AG09309 (cell line): ENCODE measurements around the gene STIM2.

ENCODE experiments used
- DNase-seq: peaks from one replicate; pipeline ENCODE4 v3.0.0-alpha.2; 2010; ENCODE audit warnings: low read depth
- H3K4me3 ChIP-seq: 2 replicates; pipeline ENCODE4 v1.5.1; 2011; ENCODE audit warnings: mild to moderate bottlenecking, low read depth, low read length, moderate library complexity; ENCODE audit not compliant: control insufficient read depth
- TF ChIP-seq, protein P1 (sequence below): IDR thresholded peaks from 2 replicates; pipeline ENCODE4 v1.5.1; 2011; ENCODE audit warnings: mild to moderate bottlenecking, low read depth, low read length, inconsistent platforms; ENCODE audit not compliant: insufficient read depth, control insufficient read depth; ENCODE audit errors: missing control alignments

STIM2 gene

DNA sequence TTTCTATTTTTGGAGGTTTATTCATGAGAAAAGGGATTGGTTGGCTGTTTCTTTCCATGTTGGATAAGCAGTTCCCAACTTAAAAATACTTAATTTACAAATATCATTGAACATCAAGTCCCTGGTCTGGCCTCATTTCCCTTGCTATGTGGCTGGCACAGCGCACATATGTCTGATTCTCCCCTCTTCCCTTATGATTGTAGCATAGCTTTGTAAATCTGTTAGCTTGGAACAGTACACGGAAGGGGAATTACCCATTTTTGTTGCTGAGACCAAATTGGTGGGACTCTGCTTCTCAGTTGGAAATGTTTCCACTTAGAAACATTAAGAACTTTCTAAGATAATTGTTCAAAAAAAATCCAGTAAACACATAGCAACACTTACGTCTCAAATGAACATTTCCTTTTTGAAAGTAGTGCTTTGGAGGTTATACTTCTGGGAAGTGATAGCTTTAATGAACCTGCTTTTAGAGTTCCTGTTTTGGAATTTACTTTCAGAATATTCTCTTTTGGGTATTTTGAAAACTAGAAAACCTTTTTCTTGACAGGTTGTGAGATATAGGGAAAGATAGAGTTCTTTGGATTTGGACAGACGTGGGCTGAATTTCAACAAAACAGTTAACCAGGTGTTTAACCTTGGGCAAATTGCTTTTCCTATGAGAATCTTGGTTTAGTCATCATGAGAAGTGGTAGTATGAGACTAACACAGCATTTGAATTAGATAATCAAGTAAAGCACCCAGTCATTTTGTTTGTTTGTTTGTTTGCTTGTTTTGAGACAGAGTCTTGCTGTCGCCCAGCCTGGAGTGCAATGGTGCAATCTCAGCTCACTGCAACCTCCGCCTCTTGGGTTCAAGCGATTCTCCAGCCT lies 47.3 kb downstream of the STIM2 start:
- no peak for DNase-seq
- no peak overlapping the region for H3K4me3 ChIP-seq
- TF ChIP-seq, protein P1, sequence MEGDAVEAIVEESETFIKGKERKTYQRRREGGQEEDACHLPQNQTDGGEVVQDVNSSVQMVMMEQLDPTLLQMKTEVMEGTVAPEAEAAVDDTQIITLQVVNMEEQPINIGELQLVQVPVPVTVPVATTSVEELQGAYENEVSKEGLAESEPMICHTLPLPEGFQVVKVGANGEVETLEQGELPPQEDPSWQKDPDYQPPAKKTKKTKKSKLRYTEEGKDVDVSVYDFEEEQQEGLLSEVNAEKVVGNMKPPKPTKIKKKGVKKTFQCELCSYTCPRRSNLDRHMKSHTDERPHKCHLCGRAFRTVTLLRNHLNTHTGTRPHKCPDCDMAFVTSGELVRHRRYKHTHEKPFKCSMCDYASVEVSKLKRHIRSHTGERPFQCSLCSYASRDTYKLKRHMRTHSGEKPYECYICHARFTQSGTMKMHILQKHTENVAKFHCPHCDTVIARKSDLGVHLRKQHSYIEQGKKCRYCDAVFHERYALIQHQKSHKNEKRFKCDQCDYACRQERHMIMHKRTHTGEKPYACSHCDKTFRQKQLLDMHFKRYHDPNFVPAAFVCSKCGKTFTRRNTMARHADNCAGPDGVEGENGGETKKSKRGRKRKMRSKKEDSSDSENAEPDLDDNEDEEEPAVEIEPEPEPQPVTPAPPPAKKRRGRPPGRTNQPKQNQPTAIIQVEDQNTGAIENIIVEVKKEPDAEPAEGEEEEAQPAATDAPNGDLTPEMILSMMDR = no peak

DNA sequence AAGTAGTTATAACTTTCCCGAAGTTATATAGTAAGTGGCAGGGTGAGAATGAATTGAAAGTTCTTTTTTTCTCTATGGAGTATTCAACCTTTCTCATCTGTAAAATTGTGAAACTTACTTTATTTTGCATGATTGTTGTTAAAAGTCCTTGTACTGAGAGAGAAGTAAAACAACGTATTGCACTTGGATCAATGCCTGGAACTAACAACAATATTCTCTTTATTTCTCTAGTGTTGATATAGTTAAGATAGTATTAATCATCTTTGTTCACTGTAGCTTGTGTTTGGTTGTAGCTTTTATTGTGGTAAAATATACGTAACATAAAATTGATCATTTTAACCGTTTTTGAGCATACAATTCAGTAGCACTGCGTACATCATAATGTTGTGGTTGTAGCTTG lies 48.7 kb downstream of the STIM2 start:
- DNase-seq = no peak
- H3K4me3 ChIP-seq = no peak overlapping the region
- TF ChIP-seq, protein P1 = no peak

DNA sequence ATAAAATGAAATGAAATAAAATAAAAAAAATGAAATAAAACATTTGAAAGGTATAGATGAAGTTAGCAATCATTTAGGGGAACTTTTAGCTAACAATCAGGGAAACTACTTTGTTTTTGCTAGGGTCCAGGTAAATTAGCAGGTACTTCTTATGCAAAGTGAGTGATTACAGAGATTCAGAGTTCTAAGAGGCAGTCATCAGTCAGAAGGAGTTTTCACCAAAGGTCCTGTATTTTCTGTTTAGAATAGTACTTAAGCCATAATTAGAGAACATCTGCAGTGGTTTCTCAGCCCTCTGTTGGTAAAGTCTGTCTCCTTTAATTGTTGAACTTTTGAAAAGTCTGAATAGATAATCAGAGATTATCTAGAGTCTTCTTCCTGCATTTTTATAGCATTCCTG lies 50.6 kb downstream of the STIM2 start:
- TF ChIP-seq, protein P1 = no peak
- DNase-seq = no peak
- no peak overlapping the region for H3K4me3 ChIP-seq

DNA sequence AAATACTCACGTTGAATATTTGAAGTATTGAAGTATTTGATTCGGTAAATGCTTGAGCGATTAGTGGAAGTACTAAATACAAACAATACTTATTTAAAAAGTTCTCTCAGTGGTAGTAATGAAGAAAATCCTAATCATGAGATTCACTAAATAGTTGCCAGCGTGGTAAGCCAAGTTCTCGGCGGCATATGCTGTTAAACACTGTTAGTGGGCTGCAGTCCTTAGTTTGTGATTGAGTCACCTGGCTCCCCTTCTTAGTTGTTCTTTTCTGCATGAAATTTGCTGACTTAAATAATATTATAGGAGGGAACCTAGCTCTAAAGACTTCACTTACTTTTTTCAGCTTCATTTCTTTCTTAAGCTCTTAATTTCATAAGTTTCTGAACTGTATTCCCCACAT lies 51.4 kb downstream of the STIM2 start:
- no peak for DNase-seq
- no peak overlapping the region for H3K4me3 ChIP-seq
- TF ChIP-seq, protein P1 = no peak

DNA sequence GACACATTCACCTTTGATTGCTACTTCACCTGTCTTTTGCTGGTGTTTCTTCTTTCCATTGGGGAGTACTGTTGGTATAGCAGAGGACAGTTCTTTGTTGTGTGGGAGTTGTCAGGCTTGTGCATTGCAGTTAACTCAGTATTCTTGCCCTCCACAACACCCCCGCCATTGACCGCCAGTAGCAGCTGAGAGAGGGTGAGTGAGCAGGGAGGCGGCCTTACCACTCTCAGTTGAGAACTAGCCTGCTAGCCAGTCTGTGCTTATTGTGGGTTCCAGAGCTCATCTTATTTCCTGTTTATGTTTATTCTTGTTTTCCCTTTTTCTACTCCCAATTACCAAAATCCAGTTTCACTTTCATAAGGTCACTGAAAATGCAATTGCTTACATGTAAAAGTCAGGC lies 52.2 kb downstream of the STIM2 start:
- no peak for DNase-seq
- TF ChIP-seq, protein P1 = no peak
- no peak overlapping the region for H3K4me3 ChIP-seq

DNA sequence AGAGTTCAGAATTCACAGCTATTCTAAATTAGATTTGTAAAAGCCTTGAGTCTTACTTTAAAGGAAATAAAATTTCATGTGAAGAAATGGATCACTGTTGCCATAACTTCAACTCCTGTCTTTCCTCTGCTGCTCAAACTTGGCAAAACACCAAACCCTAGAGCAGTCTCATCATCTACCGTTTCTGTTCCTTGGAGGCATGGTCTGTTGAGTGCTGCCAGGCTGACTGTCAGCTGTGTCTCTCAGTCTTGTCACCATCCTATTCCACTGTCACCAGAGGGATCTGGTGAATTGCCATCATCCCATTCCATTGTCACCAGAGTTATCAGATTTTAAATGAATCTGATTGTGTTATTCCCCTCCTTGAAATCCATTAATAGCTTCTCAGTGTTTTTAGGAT lies 55.6 kb downstream of the STIM2 start:
- H3K4me3 ChIP-seq = no peak overlapping the region
- DNase-seq = no peak
- TF ChIP-seq, protein P1 = no peak

DNA sequence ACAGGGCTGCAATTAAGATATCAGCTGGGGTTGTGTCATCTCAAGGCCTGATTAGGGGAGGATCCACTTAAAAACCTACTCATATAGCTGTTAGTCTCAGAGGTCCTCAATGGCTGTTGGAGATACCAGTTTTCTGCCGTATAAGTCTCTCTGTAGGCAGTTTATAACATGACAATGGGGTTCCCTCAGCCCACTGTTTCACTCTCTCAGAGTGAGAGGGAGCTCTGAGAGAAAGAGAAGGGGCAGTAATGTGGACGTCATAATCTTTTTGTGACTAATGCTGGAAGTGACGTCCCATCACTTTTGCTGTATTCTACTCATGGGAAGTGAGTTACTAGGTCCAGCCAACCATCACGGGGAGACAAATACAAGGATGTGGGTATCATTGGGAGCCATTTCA lies 70.3 kb downstream of the STIM2 start:
- DNase-seq = no peak
- H3K4me3 ChIP-seq = no peak overlapping the region
- TF ChIP-seq, protein P1 = no peak
